Hematopoietic multipotent progenitor cell treated with erythropoietin and hydrocortisone succinate and interleukin-3 and kit ligand, for 15 days (in vitro differentiated cells): ENCODE data around the gene VAT1L.

Source experiments
- DNase-seq: peaks from one replicate; pipeline ENCODE4 v3.0.0-alpha.2; 2015; ENCODE audit warnings: low spot score

The VAT1L gene

GRCh38 chr16:77869997-77870813, 81.8 kb downstream of the VAT1L start:
- DNase-seq, result no peak

GRCh38 chr16:77871932-77872331, 83.6 kb downstream of the VAT1L start:
- no peak for DNase-seq

GRCh38 chr16:77873066-77873465, 84.7 kb downstream of the VAT1L start:
- no peak for DNase-seq

GRCh38 chr16:77874347-77874746, 86.0 kb downstream of the VAT1L start:
- DNase-seq, result no peak

- no peak for DNase-seq
Measured at GRCh38 chr16:77876776-77877175, 88.4 kb downstream of the VAT1L start.

- no peak for DNase-seq
Measured at GRCh38 chr16:77877712-77878347, 89.5 kb downstream of the VAT1L start.

GRCh38 chr16:77881355-77882030, 93.1 kb downstream of the VAT1L start:
- no peak for DNase-seq

GRCh38 chr16:77882358-77882757, 94.0 kb downstream of the VAT1L start:
- DNase-seq, result no peak

GRCh38 chr16:77885571-77886295, 97.4 kb downstream of the VAT1L start:
- DNase-seq, result no peak

- no peak for DNase-seq
Measured at GRCh38 chr16:77888871-77889270, 100.5 kb downstream of the VAT1L start.

- no peak for DNase-seq
Measured at GRCh38 chr16:77890075-77890474, 101.7 kb downstream of the VAT1L start.

- DNase-seq, result no peak
Measured at GRCh38 chr16:77894162-77894561, 105.8 kb downstream of the VAT1L start.

GRCh38 chr16:77895962-77896361, 107.6 kb downstream of the VAT1L start:
- DNase-seq, result no peak

GRCh38 chr16:77896415-77897128, 108.2 kb downstream of the VAT1L start:
- DNase-seq, result no peak

- no peak for DNase-seq
Measured at GRCh38 chr16:77897129-77897437, 108.7 kb downstream of the VAT1L start.

GRCh38 chr16:77897831-77898605, 109.7 kb downstream of the VAT1L start:
- no peak for DNase-seq

GRCh38 chr16:77898671-77899211, 110.4 kb downstream of the VAT1L start:
- DNase-seq, result no peak

GRCh38 chr16:77899416-77899815, 111.1 kb downstream of the VAT1L start:
- no peak for DNase-seq

GRCh38 chr16:77905374-77905920, 117.1 kb downstream of the VAT1L start:
- no peak for DNase-seq

GRCh38 chr16:77910021-77910420, 121.7 kb downstream of the VAT1L start:
- no peak for DNase-seq

- no peak for DNase-seq
Measured at GRCh38 chr16:77912617-77913016, 124.3 kb downstream of the VAT1L start.
